ENCODE measurements around the gene PIK3CD.

DNA sequence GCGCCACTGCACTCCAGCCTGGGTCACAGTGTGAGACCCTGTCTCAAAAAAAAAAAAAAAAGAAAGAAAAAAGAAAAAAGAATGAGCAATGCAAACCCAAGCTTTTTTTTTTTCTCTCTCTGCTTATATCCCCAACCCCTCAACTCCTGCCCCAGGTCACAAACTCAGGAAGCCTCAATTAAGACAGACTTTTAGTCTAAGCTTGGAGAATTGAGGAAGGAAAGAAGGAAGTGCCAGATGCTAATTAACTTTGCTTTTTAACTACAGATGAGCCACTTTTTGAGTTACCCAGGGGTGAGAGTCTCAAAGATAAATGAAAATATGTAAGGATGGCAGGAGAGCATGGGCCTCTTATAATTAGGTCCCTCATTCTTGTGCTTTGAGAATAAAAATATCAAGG, 33.3 kb downstream of the PIK3CD start:
- TF ChIP-seq, protein P1, sequence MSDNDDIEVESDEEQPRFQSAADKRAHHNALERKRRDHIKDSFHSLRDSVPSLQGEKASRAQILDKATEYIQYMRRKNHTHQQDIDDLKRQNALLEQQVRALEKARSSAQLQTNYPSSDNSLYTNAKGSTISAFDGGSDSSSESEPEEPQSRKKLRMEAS (IDR thresholded peaks at IDR 0.05; ENCODE audit: insufficient read depth, insufficient read length) = no peak
- TF ChIP-seq EZH2 (IDR thresholded peaks at IDR 0.05; ENCODE audit: borderline replicate concordance, low read depth, low read length, severe bottlenecking) (no peak), POLR2AphosphoS5 (IDR thresholded peaks at IDR 0.05; ENCODE audit: insufficient read depth, low read depth, low read length) (no peak), POLR2A (IDR thresholded peaks at IDR 0.05; ENCODE audit: low read depth, low read length) (no peak), JUN (IDR thresholded peaks at IDR 0.05; ENCODE audit: borderline replicate concordance, insufficient read depth, insufficient read length, low read depth) (no peak), MYC (IDR thresholded peaks at IDR 0.05; ENCODE audit: low read depth, low read length) (no peak), GATA2 (IDR thresholded peaks at IDR 0.05; ENCODE audit: insufficient read depth, insufficient read length, low read depth, low read length) (no peak)
- TF ChIP-seq, protein P2, sequence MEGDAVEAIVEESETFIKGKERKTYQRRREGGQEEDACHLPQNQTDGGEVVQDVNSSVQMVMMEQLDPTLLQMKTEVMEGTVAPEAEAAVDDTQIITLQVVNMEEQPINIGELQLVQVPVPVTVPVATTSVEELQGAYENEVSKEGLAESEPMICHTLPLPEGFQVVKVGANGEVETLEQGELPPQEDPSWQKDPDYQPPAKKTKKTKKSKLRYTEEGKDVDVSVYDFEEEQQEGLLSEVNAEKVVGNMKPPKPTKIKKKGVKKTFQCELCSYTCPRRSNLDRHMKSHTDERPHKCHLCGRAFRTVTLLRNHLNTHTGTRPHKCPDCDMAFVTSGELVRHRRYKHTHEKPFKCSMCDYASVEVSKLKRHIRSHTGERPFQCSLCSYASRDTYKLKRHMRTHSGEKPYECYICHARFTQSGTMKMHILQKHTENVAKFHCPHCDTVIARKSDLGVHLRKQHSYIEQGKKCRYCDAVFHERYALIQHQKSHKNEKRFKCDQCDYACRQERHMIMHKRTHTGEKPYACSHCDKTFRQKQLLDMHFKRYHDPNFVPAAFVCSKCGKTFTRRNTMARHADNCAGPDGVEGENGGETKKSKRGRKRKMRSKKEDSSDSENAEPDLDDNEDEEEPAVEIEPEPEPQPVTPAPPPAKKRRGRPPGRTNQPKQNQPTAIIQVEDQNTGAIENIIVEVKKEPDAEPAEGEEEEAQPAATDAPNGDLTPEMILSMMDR (IDR thresholded peaks at IDR 0.05; ENCODE audit: extremely low read depth in 1 of 2, insufficient read depth in 1 of 2, low read depth in 1 of 2, low read length in 2 of 2) = no peak
